ENCODE measurements around the gene CHEK1. TPM values are rescaled to one million over a fixed set of nuclear protein-coding genes. Genes with fewer than 3 reads are reported as not detected.

The CHEK1 gene
- total and polyA plus RNA-seq, 9 of the 15 experiments (the other 6 are each of a cell fraction or from before 2014, with no cell fraction given) = 62.6 to 108 (median 87.5) TPM

GRCh38 chr11:125592305-125593113, 32.5 kb upstream of the CHEK1 start, which contains the start of gene STT3A (continued):
- TF ChIP-seq NUFIP1 (IDR thresholded peaks at IDR 0.05; ENCODE audit: partially characterized antibody) = no peak
- TF ChIP-seq KDM4B (IDR thresholded peaks at IDR 0.05; ENCODE audit: borderline replicate concordance in 2 of 2, low read depth in 1 of 2) = no peak
- TF ChIP-seq RNF2 (IDR thresholded peaks at IDR 0.05) = peak; percentile 73; the same call in 1 of the 2 replicates
- TF ChIP-seq CUX1 (CRISPR knock-in tag; IDR thresholded peaks at IDR 0.05) = no peak
- no peak for TF ChIP-seq HNRNPUL1 (IDR thresholded peaks at IDR 0.05; ENCODE audit: low read length)
- no peak for TF ChIP-seq RERE (CRISPR knock-in tag; IDR thresholded peaks at IDR 0.05; ENCODE audit: borderline replicate concordance)
- peak; percentile 92 for TF ChIP-seq RBM25 (IDR thresholded peaks at IDR 0.05; ENCODE audit: low read depth, low read length, severe bottlenecking)
- no peak for TF ChIP-seq TRIM28 (IDR thresholded peaks at IDR 0.05)
- TF ChIP-seq DNMT1 (IDR thresholded peaks at IDR 0.05) = no peak
- TF ChIP-seq NFRKB (IDR thresholded peaks at IDR 0.05; ENCODE audit: low read depth) = peak; percentile 71
- TF ChIP-seq THAP12 (CRISPR knock-in tag; IDR thresholded peaks at IDR 0.05) = 0 out of 2 replicates have a peak, but pooled peaks have one; percentile 51
- TF ChIP-seq ELF1 (tag; IDR thresholded peaks at IDR 0.05) = peak; percentile 60; the same call in 1 of the 2 replicates
- no peak for TF ChIP-seq HEY1 (CRISPR knock-in tag; IDR thresholded peaks at IDR 0.05; ENCODE audit: borderline replicate concordance)
- no peak; the same call in 1 of the 2 replicates for TF ChIP-seq BCOR (IDR thresholded peaks at IDR 0.05)
- no peak for TF ChIP-seq MCM2 (IDR thresholded peaks at IDR 0.05; ENCODE audit: low read depth)
